ENCODE measurements around the gene BMI1.

The BMI1 gene

GRCh38 chr10:22319980-22320558 lies 830 bp upstream of the BMI1 start:
- TF ChIP-seq ZFX (IDR thresholded peaks at IDR 0.05; ENCODE audit: borderline replicate concordance): no peak
- TF ChIP-seq, protein P1, sequence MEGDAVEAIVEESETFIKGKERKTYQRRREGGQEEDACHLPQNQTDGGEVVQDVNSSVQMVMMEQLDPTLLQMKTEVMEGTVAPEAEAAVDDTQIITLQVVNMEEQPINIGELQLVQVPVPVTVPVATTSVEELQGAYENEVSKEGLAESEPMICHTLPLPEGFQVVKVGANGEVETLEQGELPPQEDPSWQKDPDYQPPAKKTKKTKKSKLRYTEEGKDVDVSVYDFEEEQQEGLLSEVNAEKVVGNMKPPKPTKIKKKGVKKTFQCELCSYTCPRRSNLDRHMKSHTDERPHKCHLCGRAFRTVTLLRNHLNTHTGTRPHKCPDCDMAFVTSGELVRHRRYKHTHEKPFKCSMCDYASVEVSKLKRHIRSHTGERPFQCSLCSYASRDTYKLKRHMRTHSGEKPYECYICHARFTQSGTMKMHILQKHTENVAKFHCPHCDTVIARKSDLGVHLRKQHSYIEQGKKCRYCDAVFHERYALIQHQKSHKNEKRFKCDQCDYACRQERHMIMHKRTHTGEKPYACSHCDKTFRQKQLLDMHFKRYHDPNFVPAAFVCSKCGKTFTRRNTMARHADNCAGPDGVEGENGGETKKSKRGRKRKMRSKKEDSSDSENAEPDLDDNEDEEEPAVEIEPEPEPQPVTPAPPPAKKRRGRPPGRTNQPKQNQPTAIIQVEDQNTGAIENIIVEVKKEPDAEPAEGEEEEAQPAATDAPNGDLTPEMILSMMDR (IDR thresholded peaks at IDR 0.05): no peak
- H3K27ac ChIP-seq: peak overlapping the region; percentile 87

DNA sequence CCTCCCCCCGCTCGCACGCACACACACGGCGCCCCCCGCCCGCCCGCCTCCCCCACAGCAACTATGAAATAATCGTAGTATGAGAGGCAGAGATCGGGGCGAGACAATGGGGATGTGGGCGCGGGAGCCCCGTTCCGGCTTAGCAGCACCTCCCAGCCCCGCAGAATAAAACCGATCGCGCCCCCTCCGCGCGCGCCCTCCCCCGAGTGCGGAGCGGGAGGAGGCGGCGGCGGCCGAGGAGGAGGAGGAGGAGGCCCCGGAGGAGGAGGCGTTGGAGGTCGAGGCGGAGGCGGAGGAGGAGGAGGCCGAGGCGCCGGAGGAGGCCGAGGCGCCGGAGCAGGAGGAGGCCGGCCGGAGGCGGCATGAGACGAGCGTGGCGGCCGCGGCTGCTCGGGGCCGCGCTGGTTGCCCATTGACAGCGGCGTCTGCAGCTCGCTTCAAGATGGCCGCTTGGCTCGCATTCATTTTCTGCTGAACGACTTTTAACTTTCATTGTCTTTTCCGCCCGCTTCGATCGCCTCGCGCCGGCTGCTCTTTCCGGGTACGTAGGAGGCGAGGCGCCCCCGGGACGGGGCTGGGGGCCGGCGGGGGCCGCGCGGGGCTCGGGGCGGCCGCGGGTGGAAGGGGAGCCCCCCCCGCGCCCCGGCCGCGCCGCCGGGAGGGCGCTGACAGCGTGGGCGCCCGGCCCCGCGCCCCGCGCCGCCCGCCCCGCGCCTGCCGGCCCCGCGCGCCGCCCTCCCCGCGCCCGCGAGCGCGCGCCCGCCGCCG lies 441 bp downstream of the BMI1 start:
- TF ChIP-seq, protein P1 (IDR thresholded peaks at IDR 0.05): no peak
- no peak for TF ChIP-seq ZFX (IDR thresholded peaks at IDR 0.05; ENCODE audit: borderline replicate concordance)
- peak overlapping the region; percentile 87 for H3K27ac ChIP-seq

GRCh38 chr10:22321924-22322640 lies 1.2 kb downstream of the BMI1 start:
- TF ChIP-seq, protein P1 (IDR thresholded peaks at IDR 0.05): no peak
- no peak for TF ChIP-seq ZFX (IDR thresholded peaks at IDR 0.05; ENCODE audit: borderline replicate concordance)
- no peak overlapping the region for H3K27ac ChIP-seq

DNA sequence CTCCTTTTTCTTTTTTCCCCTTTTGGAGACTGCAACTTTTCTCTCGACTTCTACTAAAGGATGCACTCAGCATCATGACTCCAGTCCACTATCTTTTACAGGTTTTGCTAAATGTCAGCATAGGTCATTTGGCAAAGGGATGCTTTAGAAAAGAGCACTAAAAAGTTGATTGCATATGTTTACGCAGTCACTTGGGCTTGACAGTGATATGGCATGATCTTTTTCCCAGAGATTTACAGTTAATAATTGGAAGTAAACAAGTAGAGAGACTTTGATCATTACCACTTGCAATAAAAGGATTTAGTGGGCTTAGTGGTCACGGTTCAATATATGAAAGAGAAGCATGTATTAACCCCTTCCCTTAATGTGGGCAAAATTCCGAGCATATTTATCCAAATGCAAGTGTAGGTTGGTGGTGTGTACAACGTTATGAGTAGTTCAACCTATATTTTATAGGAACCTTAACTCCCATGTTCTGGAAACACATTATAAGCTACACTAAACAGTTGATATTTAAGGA lies 1.8 kb downstream of the BMI1 start:
- no peak for TF ChIP-seq ZFX (IDR thresholded peaks at IDR 0.05; ENCODE audit: borderline replicate concordance)
- TF ChIP-seq, protein P1 (IDR thresholded peaks at IDR 0.05): no peak

DNA sequence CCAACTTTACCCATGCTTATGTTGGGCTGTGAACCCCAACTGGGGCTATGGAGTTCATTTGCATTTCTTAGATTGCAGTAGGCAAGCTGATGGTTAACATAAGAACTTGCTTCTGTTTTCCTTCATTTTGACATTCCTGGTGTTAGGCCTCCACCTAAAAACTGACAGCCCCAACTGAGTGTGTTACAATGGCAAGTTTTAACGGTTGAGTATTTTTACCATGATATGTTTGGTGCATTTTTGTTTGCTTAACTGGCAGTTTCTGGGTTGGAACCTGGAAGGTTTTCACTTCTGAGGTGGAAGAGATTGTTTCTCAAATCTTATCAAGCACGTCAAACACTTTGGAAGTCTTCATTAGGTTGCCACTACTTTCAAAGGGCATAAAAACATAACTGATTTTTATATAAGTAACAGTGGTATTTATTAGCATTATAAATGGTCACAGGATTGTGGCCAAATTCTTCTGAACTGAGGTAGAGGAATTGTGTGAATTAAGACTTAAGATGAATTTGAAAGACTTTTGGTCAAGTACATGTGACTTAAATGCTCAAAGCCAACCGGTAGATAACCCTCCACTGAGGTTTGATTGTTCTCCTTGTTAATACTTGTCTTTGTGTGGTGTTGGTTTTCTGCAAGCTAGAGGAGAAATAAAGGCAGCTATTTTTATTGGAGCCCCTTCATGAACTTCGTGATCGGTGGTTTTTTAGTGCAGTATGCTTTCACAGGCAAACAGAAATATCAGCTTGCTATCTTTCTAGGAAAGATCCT lies 2.8 kb downstream of the BMI1 start:
- no peak overlapping the region for H3K27ac ChIP-seq
- TF ChIP-seq ZFX (IDR thresholded peaks at IDR 0.05; ENCODE audit: borderline replicate concordance): no peak
- TF ChIP-seq, protein P1 (IDR thresholded peaks at IDR 0.05): no peak

More for the DNA sequence above, 1.8 kb downstream of the BMI1 start:
- no peak overlapping the region for H3K27ac ChIP-seq

DNA sequence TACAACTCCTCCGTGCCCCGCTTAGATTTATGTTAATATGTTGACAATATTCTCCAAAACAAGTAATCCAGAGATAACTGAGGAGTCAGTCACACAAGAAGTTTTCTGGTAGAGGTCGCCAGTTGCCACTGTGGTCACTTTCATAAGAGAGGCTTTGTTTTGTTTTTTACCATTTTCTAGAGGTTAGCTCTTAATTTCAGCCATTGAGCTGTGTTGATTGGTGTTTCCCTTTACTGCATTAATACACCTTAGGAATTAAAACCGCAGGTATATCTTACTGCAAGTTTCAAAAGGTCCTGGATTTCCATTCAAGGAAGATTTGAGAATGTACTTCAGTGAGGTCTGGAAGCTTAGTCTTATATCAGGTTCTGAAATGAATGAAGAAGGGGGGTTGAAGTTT lies 3.5 kb downstream of the BMI1 start:
- TF ChIP-seq ZFX (IDR thresholded peaks at IDR 0.05; ENCODE audit: borderline replicate concordance): no peak
- TF ChIP-seq, protein P1 (IDR thresholded peaks at IDR 0.05): no peak
- no peak overlapping the region for H3K27ac ChIP-seq
